ENCODE data around the gene BLTP2.

Gene BLTP2

GRCh38 chr17:28626818-28627217, 18.1 kb downstream of the BLTP2 start (continued):
- TF ChIP-seq PATZ1 (tag by site-specific recombination; IDR thresholded peaks at IDR 0.05), result no peak
- no peak for TF ChIP-seq ZNF2 (tag by site-specific recombination; IDR thresholded peaks at IDR 0.05)
- no peak for TF ChIP-seq ZNF521 (tag by site-specific recombination; IDR thresholded peaks at IDR 0.05)
- TF ChIP-seq KLF10 (tag by site-specific recombination; IDR thresholded peaks at IDR 0.05), result no peak
- TF ChIP-seq PRDM1 (tag by site-specific recombination; IDR thresholded peaks at IDR 0.05), result no peak
- no peak for TF ChIP-seq ZNF791 (tag by site-specific recombination; IDR thresholded peaks at IDR 0.05)
- no peak for TF ChIP-seq ZNF350 (tag by site-specific recombination; IDR thresholded peaks at IDR 0.05)

GRCh38 chr17:28624148-28624547, 20.8 kb downstream of the BLTP2 start:
- Histone ChIP-seq H3K36me3 (ENCODE audit: control insufficient read depth in 2 of 2, insufficient read depth in 1 of 2, low read length in 2 of 2) (peaks cover 74 to 95% of the 10 kb centered on the region in 2 experiments), H3K9me3 (ENCODE audit: control insufficient read depth, insufficient read depth, low read depth, low read length) (no peaks in the 10 kb centered on the region), H3K4me1 (ENCODE audit: control insufficient read depth, insufficient read depth, low read length) (no peaks in the 10 kb centered on the region), H3K4me3 (ENCODE audit: low read depth, low read length) (no peak overlapping the region), H3K27ac (ENCODE audit: extremely low read depth, low read depth, low read length) (no peak overlapping the region)
- CTCF ChIA-PET, result interaction anchor here (0.9 to 3.8 kb wide), 5 partner anchors 8 to 76 kb away, joined by 3 to 25 read pairs (median 4); partner anchors contain the start of gene RSKR
- POLR2A ChIA-PET, result interaction anchor here (1.3 to 3.0 kb wide), 2 partner anchors 10 to 21 kb away, joined by 10 to 13 read pairs; partner anchors contain the start of gene BLTP2
- TF ChIP-seq ZNF341 (tag by site-specific recombination; IDR thresholded peaks at IDR 0.05; ENCODE audit: low read depth) (no peak), ZNF274 (IDR thresholded peaks at IDR 0.05; ENCODE audit: low read length) (no peak), ZNF274 (tag by site-specific recombination; IDR thresholded peaks at IDR 0.05; ENCODE audit: borderline replicate concordance) (no peak), ZNF302 (tag by site-specific recombination; IDR thresholded peaks at IDR 0.05; ENCODE audit: low read depth) (no peak), ZNF677 (tag by site-specific recombination; IDR thresholded peaks at IDR 0.05) (no peak), TRIM28 (IDR thresholded peaks at IDR 0.05; ENCODE audit: borderline replicate concordance, low read length) (no peak), ZNF133 (tag by site-specific recombination; IDR thresholded peaks at IDR 0.05) (no peak), ZNF16 (tag by site-specific recombination; IDR thresholded peaks at IDR 0.05; ENCODE audit: low read depth) (no peak), ZNF660 (tag by site-specific recombination; IDR thresholded peaks at IDR 0.05) (no peak), ZFHX2 (tag by site-specific recombination; conservative IDR thresholded peaks at IDR 0.05) (no peak), ZBTB1 (tag by site-specific recombination; IDR thresholded peaks at IDR 0.05) (no peak), ZNF174 (tag by site-specific recombination; IDR thresholded peaks at IDR 0.05) (no peak)

- ChIA-PET POLR2A (interaction anchor here (1.3 to 3.0 kb wide), 2 partner anchors 10 to 21 kb away, joined by 10 to 13 read pairs; partner anchors contain the start of gene BLTP2), CTCF (interaction anchor here (0.6 to 3.8 kb wide), 6 partner anchors 8 to 76 kb away, joined by 3 to 25 read pairs (median 5); partner anchors contain the start of gene RSKR)
- Histone ChIP-seq H3K27ac (ENCODE audit: extremely low read depth, low read depth, low read length) (no peak overlapping the region), H3K36me3 (ENCODE audit: control insufficient read depth in 2 of 2, insufficient read depth in 1 of 2, low read length in 2 of 2) (peaks cover 74 to 98% of the 10 kb centered on the region in 2 experiments), H3K9me3 (ENCODE audit: control insufficient read depth, insufficient read depth, low read depth, low read length) (no peaks in the 10 kb centered on the region), H3K4me1 (ENCODE audit: control insufficient read depth, insufficient read depth, low read length) (no peaks in the 10 kb centered on the region), H3K4me3 (ENCODE audit: low read depth, low read length) (no peak overlapping the region)
- TF ChIP-seq SALL2 (tag by site-specific recombination; IDR thresholded peaks at IDR 0.05; ENCODE audit: borderline replicate concordance) (no peak), ZNF169 (tag by site-specific recombination; IDR thresholded peaks at IDR 0.05) (no peak), ZNF214 (tag by site-specific recombination; IDR thresholded peaks at IDR 0.05; ENCODE audit: borderline replicate concordance) (no peak), PRDM6 (tag by site-specific recombination; IDR thresholded peaks at IDR 0.05) (no peak), KLF17 (tag by site-specific recombination; IDR thresholded peaks at IDR 0.05) (no peak), ZNF692 (tag by site-specific recombination; IDR thresholded peaks at IDR 0.05) (no peak), ZNF639 (tag by site-specific recombination; IDR thresholded peaks at IDR 0.05) (no peak), ZFHX2 (tag by site-specific recombination; conservative IDR thresholded peaks at IDR 0.05) (no peak), ZNF776 (tag by site-specific recombination; IDR thresholded peaks at IDR 0.05; ENCODE audit: borderline replicate concordance) (no peak), ZNF433 (tag by site-specific recombination; IDR thresholded peaks at IDR 0.05; ENCODE audit: low read depth) (no peak)
Measured at GRCh38 chr17:28623696-28624095, 21.3 kb downstream of the BLTP2 start.
